ENCODE data around the gene HPD. TPM values are rescaled to one million over a fixed set of nuclear protein-coding genes. Genes with fewer than 3 reads are reported as not detected.

HPD gene
- total and polyA plus RNA-seq, 4 donors, result 0.88 to 4.0 (median 1.2) TPM; not detected in 1

GRCh38 chr12:121810234-121810817 is 48.3 kb downstream of the HPD start:
- WGBS, 2 donors, result 85 to 89% methylated on average over 33 of the region's 33 CpGs
- Histone ChIP-seq H3K27ac (ENCODE audit: low read depth in 1 of 2, low read length in 1 of 2) (no peak overlapping the region), H3K9me3 (ENCODE audit: control insufficient read depth in 4 of 4, insufficient read depth in 3 of 4, low read length in 3 of 4) (no peaks in the 10 kb centered on the region), H3K27me3 (ENCODE audit: control insufficient read depth in 3 of 3, insufficient read depth in 3 of 3, low read length in 2 of 3) (no peaks in the 10 kb centered on the region), H3K4me3 (no peak overlapping the region), H3K36me3 (ENCODE audit: control insufficient read depth in 4 of 4, insufficient read depth in 4 of 4, low read length in 4 of 4) (peaks cover 5 to 48% (median 19%) of the 10 kb centered on the region in 4 donors), H3K4me1 (ENCODE audit: control insufficient read depth in 5 of 5, insufficient read depth in 5 of 5, low read length in 5 of 5) (peaks cover 5 to 37% (median 21%) of the 10 kb centered on the region in 5 donors), H3K9ac (ENCODE audit: insufficient read depth in 1 of 2, low read length in 2 of 2) (no peak overlapping the region)
- TF ChIP-seq CTCF (IDR thresholded peaks at IDR 0.05; ENCODE audit: control extremely low read depth, extremely low read depth), result no peak
- ATAC-seq (ENCODE audit: insufficient read depth, low FRiP score) (no peak), DNase-seq (no peak)

DNA sequence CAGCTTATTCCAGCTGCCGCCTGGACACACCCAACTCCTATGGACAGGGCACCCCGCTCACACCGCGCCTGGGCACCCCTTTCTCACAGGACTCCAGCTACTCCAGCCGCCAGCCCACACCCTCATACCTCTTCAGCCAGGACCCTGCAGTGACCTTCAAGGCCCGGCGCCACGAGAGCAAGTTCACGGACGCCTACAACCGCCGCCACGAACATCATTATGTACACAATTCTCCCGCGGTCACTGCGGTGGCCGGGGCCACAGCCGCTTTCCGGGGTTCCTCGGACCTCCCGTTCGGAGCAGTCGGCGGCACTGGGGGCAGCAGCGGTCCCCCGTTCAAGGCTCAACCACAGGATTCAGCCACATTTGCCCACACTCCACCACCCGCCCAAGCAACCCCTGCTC is 48.9 kb downstream of the HPD start:
- peaks cover 5 to 37% (median 21%) of the 10 kb centered on the region in 5 donors for H3K4me1 ChIP-seq (ENCODE audit: control insufficient read depth in 5 of 5, insufficient read depth in 5 of 5, low read length in 5 of 5)
- DNase-seq, result no peak
- ATAC-seq (ENCODE audit: insufficient read depth, low FRiP score), result no peak
- H3K9ac ChIP-seq (ENCODE audit: insufficient read depth in 1 of 2, low read length in 2 of 2), result no peak overlapping the region
- 89 to 96% methylated on average over 27 of the region's 27 CpGs for WGBS, 2 donors
- TF ChIP-seq CTCF (IDR thresholded peaks at IDR 0.05; ENCODE audit: control extremely low read depth, extremely low read depth), result no peak
- H3K9me3 ChIP-seq (ENCODE audit: control insufficient read depth in 4 of 4, insufficient read depth in 3 of 4, low read length in 3 of 4), result no peaks in the 10 kb centered on the region
- H3K27me3 ChIP-seq (ENCODE audit: control insufficient read depth in 3 of 3, insufficient read depth in 3 of 3, low read length in 2 of 3), result no peaks in the 10 kb centered on the region
- peaks cover 3 to 46% (median 19%) of the 10 kb centered on the region in 4 donors for H3K36me3 ChIP-seq (ENCODE audit: control insufficient read depth in 4 of 4, insufficient read depth in 4 of 4, low read length in 4 of 4)
- no peak overlapping the region for H3K27ac ChIP-seq (ENCODE audit: low read depth in 1 of 2, low read length in 1 of 2)
- no peak overlapping the region for H3K4me3 ChIP-seq

GRCh38 chr12:121808623-121809022 is 50.0 kb downstream of the HPD start:
- WGBS, 2 donors, result 94 to 95% methylated on average over 8 of the region's 8 CpGs
- Histone ChIP-seq H3K4me1 (ENCODE audit: control insufficient read depth in 5 of 5, insufficient read depth in 5 of 5, low read length in 5 of 5) (peaks cover 5 to 37% (median 21%) of the 10 kb centered on the region in 5 donors), H3K9me3 (ENCODE audit: control insufficient read depth in 4 of 4, insufficient read depth in 3 of 4, low read length in 3 of 4) (no peaks in the 10 kb centered on the region), H3K27me3 (ENCODE audit: control insufficient read depth in 3 of 3, insufficient read depth in 3 of 3, low read length in 2 of 3) (no peaks in the 10 kb centered on the region), H3K27ac (ENCODE audit: low read depth in 1 of 2, low read length in 1 of 2) (no peak overlapping the region), H3K9ac (ENCODE audit: insufficient read depth in 1 of 2, low read length in 2 of 2) (no peak overlapping the region), H3K4me3 (no peak overlapping the region), H3K36me3 (ENCODE audit: control insufficient read depth in 4 of 4, insufficient read depth in 4 of 4, low read length in 4 of 4) (peaks cover 0 to 39% (median 18%) of the 10 kb centered on the region in 4 donors)
- no peak for TF ChIP-seq CTCF (IDR thresholded peaks at IDR 0.05; ENCODE audit: control extremely low read depth, extremely low read depth)
- DNase-seq (no peak), ATAC-seq (ENCODE audit: insufficient read depth, low FRiP score) (no peak)

Measured in lung (tissue), 12 donors.